Liver (tissue), 3 donors: ENCODE data around the gene TACC2.

Source experiments
- CTCF ChIP-seq: fragments of 150-350 bp; IDR thresholded peaks from 2 replicates; pipeline ENCODE4 v1.5.1; 2017; ENCODE audit warnings: improper control_type of control experiment, low read depth, low read length; ENCODE audit not compliant: missing input control
- EGR1 ChIP-seq, 2 donors: IDR thresholded peaks; 2 replicates each; pipeline ENCODE4 v1.6.1; 2016 to 2018; ENCODE audit warnings: antibody characterized with exemption in 2 of 2, low read depth in 2 of 2
- FOXA1 ChIP-seq: IDR thresholded peaks from 2 replicates; pipeline ENCODE4 v1.6.1; 2016; ENCODE audit warnings: antibody characterized with exemption
- GABPA ChIP-seq, 2 donors: IDR thresholded peaks in 1 of 2; conservative IDR thresholded peaks in 1 of 2; 2 replicates each; pipeline ENCODE4 v1.6.1; 2016; ENCODE audit warnings: antibody characterized with exemption in 2 of 2, mild to moderate bottlenecking in 1 of 2, moderate library complexity in 1 of 2
- MAX ChIP-seq: IDR thresholded peaks from 2 replicates; pipeline ENCODE4 v1.6.1; 2016; ENCODE audit warnings: antibody characterized with exemption
- RAD21 ChIP-seq, 2 donors: IDR thresholded peaks; 2 replicates each; pipeline ENCODE4 v1.6.1; 2016; ENCODE audit warnings: antibody characterized with exemption in 2 of 2, mild to moderate bottlenecking in 2 of 2
- REST ChIP-seq: IDR thresholded peaks from 2 replicates; pipeline ENCODE4 v1.6.1; 2016; ENCODE audit warnings: antibody characterized with exemption, mild to moderate bottlenecking
- TAF1 ChIP-seq: conservative IDR thresholded peaks from 2 replicates; pipeline ENCODE4 v1.6.1; 2016; ENCODE audit warnings: antibody characterized with exemption, mild to moderate bottlenecking
- YY1 ChIP-seq: IDR thresholded peaks from 2 replicates; pipeline ENCODE4 v1.6.1; 2016; ENCODE audit warnings: antibody characterized with exemption, mild to moderate bottlenecking
- donor health status: healthy.
- donor health status: healthy.

- no peak for TF ChIP-seq CTCF
- TF ChIP-seq EGR1 (IDR thresholded peaks at IDR 0.05; ENCODE audit: low read depth in 2 of 2): no peak
- no peak for TF ChIP-seq MAX
- no peak for TF ChIP-seq TAF1
- no peak for TF ChIP-seq GABPA (IDR thresholded peaks at IDR 0.05 in 1 of 2, conservative IDR thresholded peaks at IDR 0.05 in 1 of 2)
- TF ChIP-seq YY1: no peak
- no peak for TF ChIP-seq RAD21 (IDR thresholded peaks at IDR 0.05)
- no peak for TF ChIP-seq REST
- TF ChIP-seq FOXA1: no peak
Measured at GRCh38 chr10:122121059-122121458, 132.1 kb downstream of the TACC2 start.
